Small intestine (tissue), 7 donors: ENCODE data around the gene OR2G3. TPM values are rescaled to one million over a fixed set of nuclear protein-coding genes. Genes with fewer than 3 reads are reported as not detected.

Experiments used
- DNase-seq, 2 donors: peaks; one replicate each; pipeline versions ENCODE4 v3.0.0 to v3.0.0-alpha.2; 2013
- FAIRE-seq: peaks from 2 replicates; lab custom pipeline; 2012; peaks lifted over from hg19 to GRCh38; lab: Jason Lieb, UNC
- H3K27ac ChIP-seq, 3 donors: one replicate each; pipeline ENCODE4 v1.5.1; 2013; ENCODE audit warnings: low read length in 2 of 3, mild to moderate bottlenecking in 2 of 3, control low read depth in 1 of 3, inconsistent platforms in 1 of 3, low read depth in 1 of 3, moderate library complexity in 1 of 3
- H3K27me3 ChIP-seq, 3 donors: one replicate each; pipeline ENCODE4 v1.6.1; 2013; ENCODE audit warnings: low read length in 3 of 3, inconsistent platforms in 1 of 3; ENCODE audit not compliant: control insufficient read depth in 3 of 3, insufficient read depth in 3 of 3
- H3K36me3 ChIP-seq, 3 donors: one replicate each; pipeline ENCODE4 v1.6.1; 2013; ENCODE audit warnings: low read length in 3 of 3, inconsistent platforms in 1 of 3, low read depth in 1 of 3, mild to moderate bottlenecking in 1 of 3, moderate library complexity in 1 of 3; ENCODE audit not compliant: control insufficient read depth in 3 of 3, insufficient read depth in 2 of 3
- H3K4me1 ChIP-seq, 3 donors: one replicate each; pipeline ENCODE4 v1.6.1; 2013; ENCODE audit warnings: low read length in 2 of 3, inconsistent platforms in 1 of 3, low read depth in 1 of 3, mild to moderate bottlenecking in 1 of 3, moderate library complexity in 1 of 3; ENCODE audit not compliant: control insufficient read depth in 3 of 3, insufficient read depth in 2 of 3
- H3K4me3 ChIP-seq, 3 donors: one replicate each; pipeline ENCODE4 v1.5.1; 2013; ENCODE audit warnings: low read length in 3 of 3, control low read depth in 1 of 3, inconsistent platforms in 1 of 3, low read depth in 1 of 3, mild to moderate bottlenecking in 1 of 3, moderate library complexity in 1 of 3
- H3K9me3 ChIP-seq, 2 donors: one replicate each; pipeline ENCODE4 v1.6.1; 2013; ENCODE audit warnings: low read depth in 1 of 2, low read length in 1 of 2; ENCODE audit not compliant: control insufficient read depth in 2 of 2, insufficient read depth in 1 of 2
- WGBS, 3 donors: extraction: QIAGEN DNeasy Blood & Tissue Kit; methylation state at CpG; one replicate each; pipeline ENCODE4 v1.1.7; 2013; 5-methylcytosine and 5-hydroxymethylcytosine counted together
- polyA plus RNA-seq, 4 donors: library from polyadenylated mRNA; stranded (reverse) in 3 of 4; unstranded in 1 of 4; fragments of 200-250 nt in 3 of 4; fragments of 120-200 nt in 1 of 4; gene quantifications; one replicate each; pipeline versions ENCODE4 v1.2.1 to v1.2.3, GENCODE V29; 2013
- donor health status: healthy with polysubstance abuse.
- donor health status: control.
- donor health status: control.
- donor health status: Bipolar disorder and iron deficiency.
- donor health status: healthy.

The OR2G3 gene
- polyA plus RNA-seq, 4 donors: not detected

DNA sequence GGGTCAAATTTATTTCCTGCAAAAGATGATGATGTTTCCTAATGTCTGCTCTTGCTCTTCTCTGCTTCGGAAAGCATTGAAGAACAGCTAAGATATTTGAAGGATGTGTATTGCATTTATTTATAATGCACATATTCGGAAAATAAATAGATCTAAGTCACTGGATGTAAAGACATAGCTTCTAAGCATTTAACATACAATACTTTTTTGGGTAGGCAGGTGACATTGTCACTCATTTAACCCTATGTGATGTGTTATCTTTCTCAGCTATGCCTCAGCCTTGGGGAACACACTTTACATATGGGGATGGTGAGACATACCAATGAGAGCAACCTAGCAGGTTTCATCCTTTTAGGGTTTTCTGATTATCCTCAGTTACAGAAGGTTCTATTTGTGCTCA lies 17.3 kb upstream of the OR2G3 start, which contains the start of gene OR2G2:
OR2G2 (plus strand) TSS at position 301 of the 400 bp plus-strand sequence; CDS start at position 301, 0 bp downstream.
- no peaks in the 10 kb centered on the region for H3K4me1 ChIP-seq
- WGBS, 3 donors: 85 to 90% (median 89%) methylated on average over 2 of the region's 2 CpGs
- peaks cover 0 to 8% of the 10 kb centered on the region in 2 donors for H3K9me3 ChIP-seq
- no peaks in the 10 kb centered on the region for H3K27me3 ChIP-seq
- H3K27ac ChIP-seq: no peak within 1 kb of the TSS
- no peaks in the 10 kb centered on the region for H3K36me3 ChIP-seq
- H3K4me3 ChIP-seq: no peak within 1 kb of the TSS
- FAIRE-seq: no peak
- DNase-seq: no peak

- H3K4me3 ChIP-seq: no peak overlapping the region
- 26 to 62% (median 32%) methylated on average over 1 of the region's 1 CpG for WGBS, 3 donors
- FAIRE-seq: no peak
Observed at GRCh38 chr1:247613405-247613804, 8.0 kb downstream of the OR2G3 start.

DNA sequence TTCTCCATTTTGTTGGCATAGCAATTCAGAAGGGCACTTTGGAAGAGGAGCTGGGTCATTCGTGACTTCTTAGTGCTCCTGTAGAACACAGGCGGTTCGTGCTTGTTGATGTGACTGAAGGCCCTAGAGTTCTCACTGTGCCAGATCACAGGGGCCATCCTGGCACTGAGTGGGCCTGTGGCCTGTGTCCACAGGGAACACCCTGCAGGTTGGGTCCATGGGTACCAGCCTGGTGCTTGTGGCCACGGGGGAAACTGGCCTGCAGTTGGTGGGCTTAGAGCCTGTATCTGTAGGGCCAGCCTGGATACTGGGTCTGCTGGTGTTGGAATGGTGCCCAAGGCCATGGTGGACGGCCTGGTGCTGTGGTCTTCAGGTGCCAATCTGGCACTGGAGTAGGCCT lies 9.2 kb downstream of the OR2G3 start:
- H3K4me1 ChIP-seq: no peaks in the 10 kb centered on the region
- FAIRE-seq: no peak
- DNase-seq: no peak

More at GRCh38 chr1:247613405-247613804, 8.0 kb downstream of the OR2G3 start:
- H3K27me3 ChIP-seq: no peaks in the 10 kb centered on the region
- H3K27ac ChIP-seq: no peak overlapping the region
- no peaks in the 10 kb centered on the region for H3K36me3 ChIP-seq
- H3K4me1 ChIP-seq: no peaks in the 10 kb centered on the region
- H3K9me3 ChIP-seq: peaks cover 0 to 8% of the 10 kb centered on the region in 2 donors
- DNase-seq: no peak

GRCh38 chr1:247627951-247628350 lies 22.6 kb downstream of the OR2G3 start:
- Histone ChIP-seq H3K4me1 (no peaks in the 10 kb centered on the region), H3K4me3 (no peak overlapping the region), H3K27ac (no peak overlapping the region), H3K36me3 (no peaks in the 10 kb centered on the region), H3K9me3 (peaks cover 0 to 4% of the 10 kb centered on the region in 2 donors), H3K27me3 (no peaks in the 10 kb centered on the region)
- FAIRE-seq: no peak
- DNase-seq: no peak
- 44 to 47% (median 45%) methylated on average over 3 of the region's 3 CpGs for WGBS, 3 donors

More for the DNA sequence above, 9.2 kb downstream of the OR2G3 start:
- Histone ChIP-seq H3K9me3 (peaks cover 0 to 8% of the 10 kb centered on the region in 2 donors), H3K36me3 (no peaks in the 10 kb centered on the region), H3K27me3 (no peaks in the 10 kb centered on the region), H3K27ac (no peak overlapping the region), H3K4me3 (no peak overlapping the region)
- WGBS, 3 donors: 78 to 81% (median 79%) methylated on average over 5 of the region's 5 CpGs

- peaks cover 0 to 5% of the 10 kb centered on the region in 2 donors for H3K9me3 ChIP-seq
- DNase-seq: no peak
- WGBS, 3 donors: 55 to 80% (median 62%) methylated on average over 4 of the region's 4 CpGs
- no peak for FAIRE-seq
- H3K4me3 ChIP-seq: no peak overlapping the region
- H3K36me3 ChIP-seq: no peaks in the 10 kb centered on the region
- no peaks in the 10 kb centered on the region for H3K4me1 ChIP-seq
- H3K27ac ChIP-seq: no peak overlapping the region
- no peaks in the 10 kb centered on the region for H3K27me3 ChIP-seq
Observed at GRCh38 chr1:247638011-247638410, 32.6 kb downstream of the OR2G3 start.

DNA sequence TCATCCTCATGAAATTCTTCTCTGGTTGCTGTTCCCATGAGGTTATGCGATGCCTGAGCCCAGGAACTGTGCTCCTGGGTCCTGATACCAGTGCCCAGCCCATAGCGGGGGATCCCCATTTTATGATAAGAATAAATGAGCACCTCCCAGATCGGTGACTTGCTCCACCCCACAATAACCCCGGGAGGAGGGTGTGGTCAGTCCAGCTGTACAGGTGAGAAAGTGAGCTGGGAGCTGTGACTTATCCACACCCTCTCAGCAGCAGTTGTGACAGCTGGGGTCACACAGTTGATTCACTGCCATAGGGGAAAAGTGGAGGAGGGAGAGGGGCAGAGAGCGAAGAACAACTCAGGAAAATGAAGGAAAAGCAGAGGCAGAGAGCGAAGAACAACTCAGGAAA lies 33.4 kb downstream of the OR2G3 start:
- WGBS, 3 donors: 59 to 77% (median 74%) methylated on average over 6 of the region's 6 CpGs
- DNase-seq (no peak), FAIRE-seq (no peak)
- no peak overlapping the region for H3K4me3 ChIP-seq
- H3K9me3 ChIP-seq: peaks cover 0 to 5% of the 10 kb centered on the region in 2 donors
- no peaks in the 10 kb centered on the region for H3K36me3 ChIP-seq
- no peaks in the 10 kb centered on the region for H3K4me1 ChIP-seq
- H3K27me3 ChIP-seq: no peaks in the 10 kb centered on the region
- no peak overlapping the region for H3K27ac ChIP-seq

DNA sequence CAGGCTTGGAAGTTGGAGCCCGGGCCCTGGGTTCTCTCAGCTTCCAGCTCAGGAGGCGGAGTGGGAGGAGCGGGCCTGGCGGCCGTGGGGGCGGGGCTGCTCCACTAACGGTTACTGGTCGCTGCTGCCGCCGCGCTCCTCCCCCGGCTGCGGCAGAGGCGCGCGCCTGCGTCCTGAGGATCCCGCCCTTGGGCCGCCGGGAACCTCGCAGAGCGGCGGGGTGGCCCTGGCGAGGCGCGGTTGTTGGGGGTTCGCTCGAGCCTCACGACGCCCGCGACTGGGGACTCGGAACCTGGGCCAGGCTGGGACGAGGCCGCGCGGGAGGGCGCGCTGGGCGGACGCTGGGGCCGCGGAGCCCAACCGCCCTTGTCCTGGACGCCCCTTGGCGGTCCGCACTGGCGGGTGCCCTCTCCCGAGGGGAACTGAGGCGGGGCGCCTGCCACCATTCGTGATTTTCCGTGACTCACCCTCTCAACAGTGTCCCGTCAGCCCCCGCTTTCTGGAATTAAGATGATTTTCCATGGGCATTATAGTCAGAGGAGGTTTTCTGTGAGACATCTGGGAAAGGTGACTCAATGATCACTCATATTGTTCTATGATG lies 34.1 kb downstream of the OR2G3 start:
- H3K4me3 ChIP-seq: no peak overlapping the region
- H3K27me3 ChIP-seq: no peaks in the 10 kb centered on the region
- peaks cover 0 to 5% of the 10 kb centered on the region in 2 donors for H3K9me3 ChIP-seq
- H3K27ac ChIP-seq: peak overlapping the region in 1 of 3 donors; percentile 66
- FAIRE-seq: no peak
- DNase-seq: peak in 1 of 2 donors; percentile 24
- H3K4me1 ChIP-seq: no peaks in the 10 kb centered on the region
- H3K36me3 ChIP-seq: no peaks in the 10 kb centered on the region
- 13 to 42% (median 41%) methylated on average over 45 to 55 of the region's 55 CpGs for WGBS, 3 donors

GRCh38 chr1:247642742-247643141 lies 37.4 kb downstream of the OR2G3 start:
- Histone ChIP-seq H3K4me3 (no peak overlapping the region), H3K27me3 (no peaks in the 10 kb centered on the region), H3K9me3 (peaks cover 0 to 3% of the 10 kb centered on the region in 2 donors), H3K27ac (no peak overlapping the region), H3K4me1 (no peaks in the 10 kb centered on the region), H3K36me3 (no peaks in the 10 kb centered on the region)
- DNase-seq: no peak
- WGBS, 3 donors: 75 to 85% (median 80%) methylated on average over 5 of the region's 5 CpGs
- FAIRE-seq: no peak

DNA sequence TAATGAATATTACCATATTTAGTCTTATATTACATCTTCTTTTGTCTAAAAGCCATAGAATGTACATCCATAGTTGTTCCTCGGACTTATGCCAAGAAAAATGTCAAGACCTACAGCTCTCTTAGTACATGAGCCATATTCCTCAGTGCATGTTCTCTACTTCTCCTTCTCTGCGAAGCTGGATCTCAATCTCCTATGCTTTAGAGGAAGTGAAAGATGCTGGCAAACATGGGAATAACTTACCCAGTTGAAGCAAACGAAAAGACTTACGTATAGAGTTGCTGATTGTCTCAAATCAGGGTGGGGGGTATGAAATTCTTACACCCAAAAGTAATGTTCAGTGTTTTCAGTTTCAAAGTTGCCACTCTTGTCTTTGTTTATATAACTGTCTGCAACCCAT lies 41.5 kb downstream of the OR2G3 start:
- FAIRE-seq (no peak), DNase-seq (no peak)
- WGBS, 3 donors: 72 to 87% (median 84%) methylated on average over 4 of the region's 4 CpGs
- no peak overlapping the region for H3K27ac ChIP-seq
- H3K4me3 ChIP-seq: no peak overlapping the region
- no peaks in the 10 kb centered on the region for H3K4me1 ChIP-seq
- no peaks in the 10 kb centered on the region for H3K9me3 ChIP-seq
- H3K36me3 ChIP-seq: no peaks in the 10 kb centered on the region
- H3K27me3 ChIP-seq: no peaks in the 10 kb centered on the region
